ENCODE data around the gene LSS. TPM values are rescaled to one million over a fixed set of nuclear protein-coding genes. Genes with fewer than 3 reads are reported as not detected.

LSS gene
- total and polyA plus RNA-seq, 10 of the 15 experiments (the other 5 are each of a cell fraction or from before 2014, with no cell fraction given), result 2.9 to 82.4 (median 27.5) TPM

DNA sequence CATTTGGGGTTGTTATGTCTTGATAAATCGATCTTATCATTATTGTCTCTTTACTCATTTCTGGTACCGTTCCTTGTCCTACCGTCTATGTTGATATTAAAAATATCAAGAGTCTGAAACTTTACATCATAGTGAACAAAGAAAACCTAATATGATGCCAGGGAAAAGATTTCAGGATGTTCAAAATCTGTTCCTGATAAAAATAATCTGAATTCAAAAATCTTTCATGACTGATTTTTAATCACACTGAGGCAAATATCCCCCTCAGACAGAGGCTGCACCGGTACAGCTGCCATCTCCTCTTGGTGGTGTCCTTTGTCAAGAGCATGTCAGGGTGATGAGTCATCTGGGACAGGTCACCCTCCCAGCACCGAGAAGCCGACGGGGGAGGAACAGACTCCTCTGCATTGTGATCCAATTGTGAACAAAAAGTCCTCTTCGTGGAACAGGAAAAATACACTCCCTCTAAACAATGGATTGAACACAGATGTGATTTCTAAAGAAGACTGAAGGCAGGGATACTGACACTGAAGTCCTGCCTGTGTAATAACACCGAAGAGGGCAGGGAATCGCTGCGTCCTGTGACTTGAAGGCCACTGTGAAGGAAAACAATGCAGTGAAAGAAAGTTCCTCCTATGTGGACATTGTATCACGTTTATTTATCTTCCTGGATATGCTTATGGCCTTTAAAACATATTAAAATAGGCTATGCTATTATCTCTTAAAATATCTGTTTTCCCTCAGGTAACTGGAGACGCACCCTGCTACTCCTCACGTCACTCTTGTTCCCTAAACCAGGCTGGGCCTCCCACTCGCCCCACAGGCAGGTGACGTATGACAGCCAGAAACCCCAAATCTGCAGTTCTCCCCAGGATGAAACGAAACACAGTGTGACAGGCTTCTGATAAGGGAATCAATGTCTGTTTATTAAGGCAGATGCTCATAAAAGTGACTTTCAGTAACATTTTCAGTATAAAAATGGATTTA lies 40.1 kb downstream of the LSS start:
- H3K4me2 ChIP-seq (ENCODE audit: control insufficient read depth, insufficient read depth), result no peak overlapping the region
- H3K27me3 ChIP-seq (replicated peaks in 1 of 2; ENCODE audit: control insufficient read depth in 2 of 2, insufficient read depth in 2 of 2, low read length in 1 of 2), result no peaks in the 10 kb centered on the region
- ChIA-PET SMC1A (ENCODE audit: uncharacterized antibody, unreplicated experiment) (no interaction called here), CTCF (no interaction called here), RAD21 (ENCODE audit: unreplicated experiment) (no interaction called here), POLR2A (no interaction called here)
- H3K36me3 ChIP-seq (ENCODE audit: control insufficient read depth in 2 of 2, insufficient read depth in 2 of 2, low read length in 1 of 2), result peaks cover 3 to 4% of the 10 kb centered on the region in 2 experiments; a peak in 3 of 4 replicates
- intact Hi-C loops (cut with micrococcal nuclease; ENCODE audit: unreplicated experiment) (no loop called here), in situ Hi-C loops (cut with MboI) (no loop called here)
- H3K9me3 ChIP-seq (replicated peaks; ENCODE audit: control insufficient read depth, insufficient read depth, low read length), result no peaks in the 10 kb centered on the region
- H3K4me3 ChIP-seq, result no peak overlapping the region
- no peak overlapping the region for H2AFZ ChIP-seq (ENCODE audit: control insufficient read depth, low read depth, low read length)
- no peaks in the 10 kb centered on the region; the same call in 1 of the 2 replicates for H3K4me1 ChIP-seq (ENCODE audit: control insufficient read depth, insufficient read depth, low read length)
- FAIRE-seq, result no peak
- ATAC-seq, result no peak
- H3K79me2 ChIP-seq (ENCODE audit: control insufficient read depth, insufficient read depth, low read length), result no peaks in the 10 kb centered on the region
- 76% methylated on average over 17 of the region's 17 CpGs for WGBS (ENCODE audit: insufficient coverage, insufficient replicate concordance, low lambda C conversion rate, missing lambda C conversion rate)
- no TSS peak for BruUV-seq (replicated peaks)
- DNase-seq (ENCODE audit: low read depth, low spot score), result no peak
- H3K27ac ChIP-seq (ENCODE audit: control insufficient read depth, insufficient read depth), result no peak overlapping the region
- no peaks in the 10 kb centered on the region for H4K20me1 ChIP-seq (ENCODE audit: control insufficient read depth, insufficient read depth)
- H3K9ac ChIP-seq (ENCODE audit: control insufficient read depth, insufficient read depth, low read length), result no peak overlapping the region
- no peak for TF ChIP-seq LARP7 (IDR thresholded peaks at IDR 0.05)
- TF ChIP-seq, protein P1, sequence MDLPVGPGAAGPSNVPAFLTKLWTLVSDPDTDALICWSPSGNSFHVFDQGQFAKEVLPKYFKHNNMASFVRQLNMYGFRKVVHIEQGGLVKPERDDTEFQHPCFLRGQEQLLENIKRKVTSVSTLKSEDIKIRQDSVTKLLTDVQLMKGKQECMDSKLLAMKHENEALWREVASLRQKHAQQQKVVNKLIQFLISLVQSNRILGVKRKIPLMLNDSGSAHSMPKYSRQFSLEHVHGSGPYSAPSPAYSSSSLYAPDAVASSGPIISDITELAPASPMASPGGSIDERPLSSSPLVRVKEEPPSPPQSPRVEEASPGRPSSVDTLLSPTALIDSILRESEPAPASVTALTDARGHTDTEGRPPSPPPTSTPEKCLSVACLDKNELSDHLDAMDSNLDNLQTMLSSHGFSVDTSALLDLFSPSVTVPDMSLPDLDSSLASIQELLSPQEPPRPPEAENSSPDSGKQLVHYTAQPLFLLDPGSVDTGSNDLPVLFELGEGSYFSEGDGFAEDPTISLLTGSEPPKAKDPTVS (IDR thresholded peaks at IDR 0.05; ENCODE audit: low read depth, low read length), result no peak
- no peak for TF ChIP-seq MXI1 (IDR thresholded peaks at IDR 0.05; ENCODE audit: low read depth, low read length)
- TF ChIP-seq MYB (IDR thresholded peaks at IDR 0.05; ENCODE audit: borderline replicate concordance, low read depth, low read length), result no peak
- TF ChIP-seq, protein P2, sequence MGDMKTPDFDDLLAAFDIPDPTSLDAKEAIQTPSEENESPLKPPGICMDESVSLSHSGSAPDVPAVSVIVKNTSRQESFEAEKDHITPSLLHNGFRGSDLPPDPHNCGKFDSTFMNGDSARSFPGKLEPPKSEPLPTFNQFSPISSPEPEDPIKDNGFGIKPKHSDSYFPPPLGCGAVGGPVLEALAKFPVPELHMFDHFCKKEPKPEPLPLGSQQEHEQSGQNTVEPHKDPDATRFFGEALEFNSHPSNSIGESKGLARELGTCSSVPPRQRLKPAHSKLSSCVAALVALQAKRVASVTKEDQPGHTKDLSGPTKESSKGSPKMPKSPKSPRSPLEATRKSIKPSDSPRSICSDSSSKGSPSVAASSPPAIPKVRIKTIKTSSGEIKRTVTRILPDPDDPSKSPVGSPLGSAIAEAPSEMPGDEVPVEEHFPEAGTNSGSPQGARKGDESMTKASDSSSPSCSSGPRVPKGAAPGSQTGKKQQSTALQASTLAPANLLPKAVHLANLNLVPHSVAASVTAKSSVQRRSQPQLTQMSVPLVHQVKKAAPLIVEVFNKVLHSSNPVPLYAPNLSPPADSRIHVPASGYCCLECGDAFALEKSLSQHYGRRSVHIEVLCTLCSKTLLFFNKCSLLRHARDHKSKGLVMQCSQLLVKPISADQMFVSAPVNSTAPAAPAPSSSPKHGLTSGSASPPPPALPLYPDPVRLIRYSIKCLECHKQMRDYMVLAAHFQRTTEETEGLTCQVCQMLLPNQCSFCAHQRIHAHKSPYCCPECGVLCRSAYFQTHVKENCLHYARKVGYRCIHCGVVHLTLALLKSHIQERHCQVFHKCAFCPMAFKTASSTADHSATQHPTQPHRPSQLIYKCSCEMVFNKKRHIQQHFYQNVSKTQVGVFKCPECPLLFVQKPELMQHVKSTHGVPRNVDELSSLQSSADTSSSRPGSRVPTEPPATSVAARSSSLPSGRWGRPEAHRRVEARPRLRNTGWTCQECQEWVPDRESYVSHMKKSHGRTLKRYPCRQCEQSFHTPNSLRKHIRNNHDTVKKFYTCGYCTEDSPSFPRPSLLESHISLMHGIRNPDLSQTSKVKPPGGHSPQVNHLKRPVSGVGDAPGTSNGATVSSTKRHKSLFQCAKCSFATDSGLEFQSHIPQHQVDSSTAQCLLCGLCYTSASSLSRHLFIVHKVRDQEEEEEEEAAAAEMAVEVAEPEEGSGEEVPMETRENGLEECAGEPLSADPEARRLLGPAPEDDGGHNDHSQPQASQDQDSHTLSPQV (IDR thresholded peaks at IDR 0.05), result no peak
- TF ChIP-seq DPF2 (IDR thresholded peaks at IDR 0.05), result no peak
- no peak for TF ChIP-seq TCF3 (IDR thresholded peaks at IDR 0.05; ENCODE audit: borderline replicate concordance, insufficient read depth, low read depth, low read length)
- TF ChIP-seq, protein P3, sequence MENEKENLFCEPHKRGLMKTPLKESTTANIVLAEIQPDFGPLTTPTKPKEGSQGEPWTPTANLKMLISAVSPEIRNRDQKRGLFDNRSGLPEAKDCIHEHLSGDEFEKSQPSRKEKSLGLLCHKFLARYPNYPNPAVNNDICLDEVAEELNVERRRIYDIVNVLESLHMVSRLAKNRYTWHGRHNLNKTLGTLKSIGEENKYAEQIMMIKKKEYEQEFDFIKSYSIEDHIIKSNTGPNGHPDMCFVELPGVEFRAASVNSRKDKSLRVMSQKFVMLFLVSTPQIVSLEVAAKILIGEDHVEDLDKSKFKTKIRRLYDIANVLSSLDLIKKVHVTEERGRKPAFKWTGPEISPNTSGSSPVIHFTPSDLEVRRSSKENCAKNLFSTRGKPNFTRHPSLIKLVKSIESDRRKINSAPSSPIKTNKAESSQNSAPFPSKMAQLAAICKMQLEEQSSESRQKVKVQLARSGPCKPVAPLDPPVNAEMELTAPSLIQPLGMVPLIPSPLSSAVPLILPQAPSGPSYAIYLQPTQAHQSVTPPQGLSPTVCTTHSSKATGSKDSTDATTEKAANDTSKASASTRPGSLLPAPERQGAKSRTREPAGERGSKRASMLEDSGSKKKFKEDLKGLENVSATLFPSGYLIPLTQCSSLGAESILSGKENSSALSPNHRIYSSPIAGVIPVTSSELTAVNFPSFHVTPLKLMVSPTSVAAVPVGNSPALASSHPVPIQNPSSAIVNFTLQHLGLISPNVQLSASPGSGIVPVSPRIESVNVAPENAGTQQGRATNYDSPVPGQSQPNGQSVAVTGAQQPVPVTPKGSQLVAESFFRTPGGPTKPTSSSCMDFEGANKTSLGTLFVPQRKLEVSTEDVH (IDR thresholded peaks at IDR 0.05; ENCODE audit: low read depth, partially characterized antibody), result no peak
- TF ChIP-seq, protein P4, sequence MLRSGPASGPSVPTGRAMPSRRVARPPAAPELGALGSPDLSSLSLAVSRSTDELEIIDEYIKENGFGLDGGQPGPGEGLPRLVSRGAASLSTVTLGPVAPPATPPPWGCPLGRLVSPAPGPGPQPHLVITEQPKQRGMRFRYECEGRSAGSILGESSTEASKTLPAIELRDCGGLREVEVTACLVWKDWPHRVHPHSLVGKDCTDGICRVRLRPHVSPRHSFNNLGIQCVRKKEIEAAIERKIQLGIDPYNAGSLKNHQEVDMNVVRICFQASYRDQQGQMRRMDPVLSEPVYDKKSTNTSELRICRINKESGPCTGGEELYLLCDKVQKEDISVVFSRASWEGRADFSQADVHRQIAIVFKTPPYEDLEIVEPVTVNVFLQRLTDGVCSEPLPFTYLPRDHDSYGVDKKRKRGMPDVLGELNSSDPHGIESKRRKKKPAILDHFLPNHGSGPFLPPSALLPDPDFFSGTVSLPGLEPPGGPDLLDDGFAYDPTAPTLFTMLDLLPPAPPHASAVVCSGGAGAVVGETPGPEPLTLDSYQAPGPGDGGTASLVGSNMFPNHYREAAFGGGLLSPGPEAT (IDR thresholded peaks at IDR 0.05; ENCODE audit: low read depth), result no peak
- no peak for TF ChIP-seq KDM1A (IDR thresholded peaks at IDR 0.05; ENCODE audit: borderline replicate concordance)

All from GM12878 (cell line).